Measurements from ENCODE around the gene PTGES2. TPM values are rescaled to one million over a fixed set of nuclear protein-coding genes. Genes with fewer than 3 reads are reported as not detected.

The PTGES2 gene
- total and polyA plus RNA-seq, 9 of the 15 experiments (the other 6 are each of a cell fraction or from before 2014, with no cell fraction given) = 2.4 to 196 (median 90.1) TPM

DNA sequence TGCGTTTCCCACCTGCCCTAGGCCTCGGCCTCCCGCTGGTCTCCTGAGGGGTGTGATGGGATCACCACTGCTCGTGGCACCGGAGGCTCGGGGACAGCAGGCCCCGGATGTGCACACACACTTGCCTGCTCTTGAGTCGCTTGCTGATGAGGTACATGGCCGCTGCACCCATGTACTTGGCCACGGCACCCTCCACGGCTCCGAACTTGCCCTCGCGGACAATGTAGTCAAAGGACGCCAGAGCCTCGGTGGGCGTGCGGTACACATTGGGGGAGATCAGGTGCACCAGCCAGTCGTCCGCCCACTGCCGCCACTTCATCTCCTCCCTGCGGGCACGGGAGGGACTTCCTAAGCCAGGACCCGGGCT lies 4.7 kb downstream of the PTGES2 start (continued):
- no peak for TF ChIP-seq CHCHD3 (CRISPR knock-in tag; IDR thresholded peaks at IDR 0.05)

DNA sequence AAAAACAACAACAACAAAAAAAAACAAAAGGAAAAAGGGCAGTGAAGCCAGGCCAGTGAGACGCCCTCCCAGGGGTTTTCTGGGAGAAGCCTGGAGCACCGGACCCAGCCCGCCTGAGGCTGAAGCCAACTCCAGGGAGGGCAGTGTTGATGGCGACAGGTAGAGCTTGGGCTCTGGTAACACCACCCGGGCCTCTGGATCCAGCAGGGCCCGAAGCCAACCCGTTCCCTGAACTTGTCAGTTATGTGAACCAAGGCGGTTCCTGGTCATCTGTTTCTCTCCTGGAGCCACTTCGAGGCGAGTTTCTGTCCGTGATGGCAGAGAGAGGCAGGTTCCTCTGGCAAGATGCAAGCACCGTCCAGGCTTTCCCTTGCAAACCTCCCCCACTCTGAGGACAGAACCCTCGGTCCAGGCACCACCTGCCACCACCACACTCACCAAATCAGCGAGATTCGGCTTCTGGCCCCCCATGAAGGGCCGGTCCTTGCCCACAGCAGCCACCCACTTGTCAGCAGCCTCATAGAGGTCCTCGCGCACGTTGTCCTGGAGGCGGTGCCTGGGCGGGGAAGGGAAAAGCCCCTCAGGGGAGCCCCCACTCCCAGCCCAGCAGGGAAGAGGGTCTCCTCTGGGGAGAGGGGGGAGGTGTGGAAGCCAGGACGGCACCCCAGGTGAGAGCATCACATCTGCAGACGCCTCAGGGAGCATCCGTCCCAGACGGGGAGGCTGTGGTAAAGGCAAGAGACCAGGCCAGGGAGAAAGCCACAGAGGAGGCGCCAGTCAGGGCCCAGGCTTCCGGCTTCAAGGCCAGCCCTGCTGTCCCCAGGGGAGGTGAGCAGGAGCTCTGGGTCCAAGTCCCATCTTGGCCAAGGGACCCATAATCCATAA lies 5.4 kb downstream of the PTGES2 start:
- H3K27ac ChIP-seq (ENCODE audit: extremely low read depth, low read depth, low read length) = no peak overlapping the region
- no peak overlapping the region for H2AFZ ChIP-seq (ENCODE audit: low read depth, low read length)
- H3K79me2 ChIP-seq (ENCODE audit: control insufficient read depth, insufficient read depth, low read length) = peaks cover 30% of the 10 kb centered on the region
- H3K4me3 ChIP-seq = no peak overlapping the region
- in situ Hi-C loops (cut with MboI) = no loop called here
- intact Hi-C loops (cut with micrococcal nuclease) = loop anchor here (10.0 kb wide), 2 partner anchors 73 to 153 kb away; partner anchors contain the start of genes CIZ1, GOLGA2 and SWI5
- BruUV-seq (replicated peaks) = no TSS peak
- TF ChIP-seq POLR2G (IDR thresholded peaks at IDR 0.05; ENCODE audit: low read depth, low read length) = peak; percentile 46
- TF ChIP-seq CREB1 (IDR thresholded peaks at IDR 0.05) = no peak
- no peak for TF ChIP-seq CREB1 (CRISPR knock-in tag; IDR thresholded peaks at IDR 0.05)
- no peak for TF ChIP-seq TAF15 (IDR thresholded peaks at IDR 0.05; ENCODE audit: low read depth, low read length)
- no peak for TF ChIP-seq PURB (CRISPR knock-in tag; IDR thresholded peaks at IDR 0.05; ENCODE audit: low read depth)
- peak; percentile 24; the same call in 1 of the 2 replicates for TF ChIP-seq RBFOX2 (IDR thresholded peaks at IDR 0.05; ENCODE audit: low read depth, low read length)
- TF ChIP-seq ZNF589 (CRISPR knock-in tag; IDR thresholded peaks at IDR 0.05; ENCODE audit: low read depth) = no peak
- ChIA-PET POLR2A (no interaction called here), CTCF (ENCODE audit: low intra/inter-chr PET ratio) (interaction anchor here (0.6 kb wide), 1 partner anchor 179 kb away, joined by 3 read pairs; no protein-coding TSS in a partner anchor)
- 94% methylated on average over 17 of the region's 27 CpGs for WGBS (ENCODE audit: insufficient coverage, low coverage, missing lambda C conversion rate)
- no peaks in the 10 kb centered on the region for H3K27me3 ChIP-seq (ENCODE audit: control insufficient read depth in 2 of 2, insufficient read depth in 2 of 2, low read length in 2 of 2)
- peaks cover 62% of the 10 kb centered on the region for H3K36me3 ChIP-seq (ENCODE audit: control insufficient read depth, insufficient read depth, low read length)
- H3K9me1 ChIP-seq (ENCODE audit: control insufficient read depth, insufficient read depth, low read length) = no peaks in the 10 kb centered on the region
- FAIRE-seq = no peak
- H4K20me1 ChIP-seq (replicated peaks; ENCODE audit: control insufficient read depth, insufficient read depth, low read length) = peaks cover 8% of the 10 kb centered on the region; the same call in 1 of the 2 replicates
- no peaks in the 10 kb centered on the region for H3K9me3 ChIP-seq (replicated peaks; ENCODE audit: control insufficient read depth, insufficient read depth, low read depth, low read length)
- no peak overlapping the region for H3K4me2 ChIP-seq (ENCODE audit: insufficient read depth, low read length)
- ATAC-seq = no peak
- H3K4me1 ChIP-seq (replicated peaks in 1 of 2; ENCODE audit: control insufficient read depth in 2 of 2, insufficient read depth in 2 of 2, low read length in 2 of 2) = peaks cover 16 to 56% of the 10 kb centered on the region in 2 experiments
- no peak for DNase-seq (ENCODE audit: extremely low read depth in 1 of 4, low spot score in 3 of 4)
- H3K9ac ChIP-seq (ENCODE audit: insufficient read depth in 1 of 2, low read depth in 2 of 2, low read length in 2 of 2) = no peak overlapping the region; a peak in 1 of 4 replicates
